Trophoblast cell (in vitro differentiated cells and primary cell): ENCODE measurements around the gene EID1.

Experiments
- DNase-seq, 2 donors: peaks; one replicate each; pipeline ENCODE4 v3.0.0-alpha.2; 2016
- H2AFZ ChIP-seq: 2 replicates; pipeline ENCODE4 v1.6.1; 2013; ENCODE audit warnings: low read length, moderate library complexity, mild to moderate bottlenecking; ENCODE audit not compliant: insufficient read depth, poor library complexity
- H2AK5ac ChIP-seq: 2 replicates; pipeline ENCODE4 v1.6.1; 2013; ENCODE audit warnings: mild to moderate bottlenecking, low read length
- H2BK120ac ChIP-seq: 2 replicates; pipeline ENCODE4 v1.6.1; 2013; ENCODE audit warnings: low read length, mild to moderate bottlenecking, moderate library complexity; ENCODE audit not compliant: insufficient read depth, poor library complexity
- H2BK12ac ChIP-seq: 2 replicates; pipeline ENCODE4 v1.6.1; 2013; ENCODE audit warnings: mild to moderate bottlenecking, low read length, moderate library complexity
- H2BK5ac ChIP-seq: 2 replicates; pipeline ENCODE4 v1.6.1; 2013; ENCODE audit warnings: low read length, low read depth, moderate library complexity, mild to moderate bottlenecking; ENCODE audit not compliant: poor library complexity
- H3K14ac ChIP-seq: 2 replicates; pipeline ENCODE4 v1.6.1; 2013; ENCODE audit warnings: mild to moderate bottlenecking, low read length
- H3K18ac ChIP-seq: 2 replicates; pipeline ENCODE4 v1.6.1; 2013; ENCODE audit warnings: mild to moderate bottlenecking, low read length
- H3K23ac ChIP-seq: 2 replicates; pipeline ENCODE4 v1.6.1; 2013; ENCODE audit warnings: low read length
- H3K27ac ChIP-seq: 2 replicates; pipeline ENCODE4 v1.5.1; 2013; ENCODE audit warnings: low read depth, mild to moderate bottlenecking, inconsistent platforms, low read length, moderate library complexity
- H3K27me3 ChIP-seq: 2 replicates; pipeline ENCODE4 v1.6.1; 2013; ENCODE audit warnings: inconsistent platforms, mild to moderate bottlenecking, low read length, moderate library complexity; ENCODE audit not compliant: insufficient read depth
- H3K36me3 ChIP-seq, 2 experiments: 1 replicate in 1 of 2; 2 replicates in 1 of 2; pipeline ENCODE4 v1.6.1; 2013; ENCODE audit warnings: low read length in 2 of 2, mild to moderate bottlenecking in 2 of 2, moderate library complexity in 1 of 2; ENCODE audit not compliant: insufficient read depth in 2 of 2, control insufficient read depth in 1 of 2
- H3K4ac ChIP-seq: 2 replicates; pipeline ENCODE4 v1.6.1; 2013; ENCODE audit warnings: low read depth, mild to moderate bottlenecking, low read length, moderate library complexity
- H3K4me1 ChIP-seq, 2 experiments: 1 replicate in 1 of 2; 2 replicates in 1 of 2; pipeline ENCODE4 v1.6.1; 2013; ENCODE audit warnings: low read length in 2 of 2, mild to moderate bottlenecking in 2 of 2, moderate library complexity in 1 of 2; ENCODE audit not compliant: insufficient read depth in 2 of 2, control insufficient read depth in 1 of 2
- H3K4me2 ChIP-seq: 2 replicates; pipeline ENCODE4 v1.6.1; 2013; ENCODE audit warnings: inconsistent platforms, mild to moderate bottlenecking, low read length, moderate library complexity
- H3K4me3 ChIP-seq: 2 replicates; pipeline ENCODE4 v1.5.1; 2013; ENCODE audit warnings: mild to moderate bottlenecking, low read depth, low read length, inconsistent platforms
- H3K79me1 ChIP-seq: one replicate; pipeline ENCODE4 v1.6.1; 2013; ENCODE audit warnings: low read length
- H3K79me2 ChIP-seq: 2 replicates; pipeline ENCODE4 v1.6.1; 2013; ENCODE audit warnings: low read length, mild to moderate bottlenecking; ENCODE audit not compliant: control insufficient read depth, insufficient read depth, poor library complexity
- H3K9ac ChIP-seq: 2 replicates; pipeline ENCODE4 v1.6.1; 2013; ENCODE audit warnings: mild to moderate bottlenecking, low read length
- H3K9me3 ChIP-seq: 2 replicates; pipeline ENCODE4 v1.6.1; 2013; ENCODE audit warnings: low read depth, mild to moderate bottlenecking, control low read depth, inconsistent platforms, low read length; ENCODE audit not compliant: insufficient read depth
- H4K12ac ChIP-seq: 2 replicates; pipeline ENCODE4 v1.6.1; 2013; ENCODE audit warnings: low read depth, mild to moderate bottlenecking, low read length, moderate library complexity
- H4K8ac ChIP-seq: 2 replicates; pipeline ENCODE4 v1.6.1; 2013; ENCODE audit warnings: low read depth, mild to moderate bottlenecking, low read length, moderate library complexity
- H4K91ac ChIP-seq: one replicate; pipeline ENCODE4 v1.6.1; 2013; ENCODE audit warnings: low read depth, mild to moderate bottlenecking, low read length, moderate library complexity
- WGBS: extraction: QIAGEN DNeasy Blood & Tissue Kit; methylation state at CpG from one replicate; pipeline ENCODE4 v1.1.7; 2013; ENCODE audit warnings: missing lambda C conversion rate; ENCODE audit not compliant: insufficient read length, insufficient coverage; ENCODE audit errors: extremely low coverage; 5-methylcytosine and 5-hydroxymethylcytosine counted together

EID1 gene

DNA sequence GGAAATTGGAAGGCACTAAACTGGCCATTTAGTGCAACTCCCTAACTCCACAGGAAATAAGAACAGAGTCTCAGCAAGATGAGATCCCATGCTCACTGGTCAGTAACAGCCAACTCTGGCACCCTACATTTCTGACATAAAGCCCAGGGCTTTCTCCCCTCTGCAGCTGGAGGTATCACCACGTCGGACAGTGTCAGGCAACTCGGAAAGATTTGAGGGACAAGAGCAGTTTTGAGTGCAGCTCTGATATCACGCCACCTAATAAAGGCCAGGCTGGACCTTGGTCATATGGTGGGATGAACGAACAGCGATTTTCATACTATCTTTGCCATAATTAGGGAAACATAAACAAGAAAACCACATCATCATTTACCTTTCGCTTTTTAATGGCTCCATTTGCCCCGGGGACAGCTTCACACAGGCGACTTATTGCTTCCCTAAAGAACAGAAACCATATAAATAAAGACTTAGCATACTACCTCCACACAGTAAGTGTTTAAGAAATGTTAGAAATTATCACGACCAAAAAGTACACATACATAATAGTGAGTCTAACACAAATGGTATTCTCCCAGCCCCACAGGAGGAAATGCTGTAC, 12.5 kb downstream of the EID1 start:
- H3K23ac ChIP-seq: no peak overlapping the region
- no peak overlapping the region for H2BK5ac ChIP-seq
- H3K4me1 ChIP-seq: no peaks in the 10 kb centered on the region
- no peaks in the 10 kb centered on the region for H3K79me1 ChIP-seq
- no peak overlapping the region for H2BK120ac ChIP-seq
- H3K14ac ChIP-seq: no peak overlapping the region
- H4K91ac ChIP-seq: no peak overlapping the region
- no peak overlapping the region for H3K4ac ChIP-seq
- H3K36me3 ChIP-seq: no peaks in the 10 kb centered on the region
- no CpG with 5 or more reads among the region's 10 CpGs for WGBS
- no peak overlapping the region for H2BK12ac ChIP-seq
- H2AK5ac ChIP-seq: no peak overlapping the region
- no peak overlapping the region for H4K12ac ChIP-seq
- no peak overlapping the region for H3K18ac ChIP-seq
- no peaks in the 10 kb centered on the region for H3K27me3 ChIP-seq
- H3K4me2 ChIP-seq: no peak overlapping the region
- no peaks in the 10 kb centered on the region for H3K79me2 ChIP-seq
- H2AFZ ChIP-seq: no peak overlapping the region
- DNase-seq: no peak
- no peak overlapping the region for H4K8ac ChIP-seq
- no peak overlapping the region for H3K9ac ChIP-seq
- H3K4me3 ChIP-seq: no peak overlapping the region
- no peaks in the 10 kb centered on the region for H3K9me3 ChIP-seq
- no peak overlapping the region for H3K27ac ChIP-seq

DNA sequence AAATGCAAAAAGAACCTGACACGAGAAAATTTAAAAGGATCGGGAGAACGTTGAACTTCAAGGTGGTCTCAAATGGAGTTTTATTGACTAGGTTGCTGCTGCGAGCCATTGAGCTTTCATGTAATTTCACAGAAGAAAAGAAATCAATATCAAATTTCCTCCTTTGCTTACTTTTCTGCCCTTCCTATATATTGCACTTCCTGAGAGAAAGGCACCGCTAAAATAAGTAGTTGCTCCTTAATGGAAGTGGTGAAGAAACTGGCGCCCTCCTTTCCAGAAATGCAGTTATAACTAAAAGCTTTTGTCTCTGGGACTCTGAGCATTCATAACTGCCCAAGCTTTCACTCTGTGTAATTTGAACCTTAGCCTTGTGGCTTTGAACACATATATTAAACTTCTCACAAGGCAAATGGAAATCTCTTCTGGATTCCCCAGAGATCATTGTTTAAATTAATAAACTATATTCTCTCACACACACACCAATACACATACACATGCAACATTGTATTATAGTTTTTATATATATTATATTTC, 13.4 kb downstream of the EID1 start:
- Histone ChIP-seq H4K91ac (no peak overlapping the region), H4K12ac (no peak overlapping the region), H3K79me2 (no peaks in the 10 kb centered on the region), H2BK5ac (no peak overlapping the region), H3K14ac (no peak overlapping the region), H4K8ac (no peak overlapping the region), H3K23ac (no peak overlapping the region), H3K4me2 (no peak overlapping the region), H3K27ac (no peak overlapping the region), H3K79me1 (no peaks in the 10 kb centered on the region), H3K18ac (no peak overlapping the region), H2BK12ac (no peak overlapping the region), H3K9me3 (no peaks in the 10 kb centered on the region), H3K9ac (no peak overlapping the region), H3K36me3 (no peaks in the 10 kb centered on the region), H2AFZ (no peak overlapping the region), H3K4ac (no peak overlapping the region), H3K4me1 (no peaks in the 10 kb centered on the region), H2AK5ac (no peak overlapping the region), H3K4me3 (no peak overlapping the region), H2BK120ac (no peak overlapping the region), H3K27me3 (no peaks in the 10 kb centered on the region)
- WGBS: no CpG with 5 or more reads among the region's 6 CpGs
- DNase-seq: no peak

DNA sequence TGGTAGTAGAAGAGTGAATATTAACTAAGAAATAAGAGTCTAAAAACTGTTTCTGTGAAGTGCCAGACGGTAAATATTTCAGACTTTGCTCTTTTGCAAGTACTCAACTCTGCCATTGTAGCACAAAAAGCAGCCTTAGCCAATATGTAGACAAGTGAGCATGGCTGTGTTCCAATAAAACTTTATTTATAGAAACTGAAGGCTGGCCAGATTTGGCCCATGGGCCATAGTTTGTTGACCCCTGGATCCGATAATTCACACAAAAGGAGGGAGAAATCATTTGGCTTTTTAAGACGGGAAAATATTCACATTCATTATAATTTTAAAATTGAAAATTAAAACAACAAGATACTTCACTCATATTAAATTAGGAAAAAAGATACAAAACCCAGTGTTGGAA, 15.4 kb downstream of the EID1 start:
- Histone ChIP-seq H3K9ac (no peak overlapping the region), H3K4ac (no peak overlapping the region), H3K36me3 (no peaks in the 10 kb centered on the region), H3K23ac (no peak overlapping the region), H3K27me3 (no peaks in the 10 kb centered on the region), H3K9me3 (no peaks in the 10 kb centered on the region), H3K14ac (no peak overlapping the region), H3K4me3 (no peak overlapping the region), H3K4me2 (no peak overlapping the region), H3K79me2 (no peaks in the 10 kb centered on the region), H4K91ac (no peak overlapping the region), H2BK5ac (no peak overlapping the region), H2AK5ac (no peak overlapping the region), H4K12ac (no peak overlapping the region), H4K8ac (no peak overlapping the region), H3K27ac (no peak overlapping the region), H3K18ac (no peak overlapping the region), H2BK12ac (no peak overlapping the region), H3K79me1 (no peaks in the 10 kb centered on the region), H3K4me1 (peaks cover 0 to 2% of the 10 kb centered on the region in 2 experiments), H2BK120ac (no peak overlapping the region), H2AFZ (no peak overlapping the region)
- DNase-seq: no peak
- no CpG with 5 or more reads among the region's 3 CpGs for WGBS

DNA sequence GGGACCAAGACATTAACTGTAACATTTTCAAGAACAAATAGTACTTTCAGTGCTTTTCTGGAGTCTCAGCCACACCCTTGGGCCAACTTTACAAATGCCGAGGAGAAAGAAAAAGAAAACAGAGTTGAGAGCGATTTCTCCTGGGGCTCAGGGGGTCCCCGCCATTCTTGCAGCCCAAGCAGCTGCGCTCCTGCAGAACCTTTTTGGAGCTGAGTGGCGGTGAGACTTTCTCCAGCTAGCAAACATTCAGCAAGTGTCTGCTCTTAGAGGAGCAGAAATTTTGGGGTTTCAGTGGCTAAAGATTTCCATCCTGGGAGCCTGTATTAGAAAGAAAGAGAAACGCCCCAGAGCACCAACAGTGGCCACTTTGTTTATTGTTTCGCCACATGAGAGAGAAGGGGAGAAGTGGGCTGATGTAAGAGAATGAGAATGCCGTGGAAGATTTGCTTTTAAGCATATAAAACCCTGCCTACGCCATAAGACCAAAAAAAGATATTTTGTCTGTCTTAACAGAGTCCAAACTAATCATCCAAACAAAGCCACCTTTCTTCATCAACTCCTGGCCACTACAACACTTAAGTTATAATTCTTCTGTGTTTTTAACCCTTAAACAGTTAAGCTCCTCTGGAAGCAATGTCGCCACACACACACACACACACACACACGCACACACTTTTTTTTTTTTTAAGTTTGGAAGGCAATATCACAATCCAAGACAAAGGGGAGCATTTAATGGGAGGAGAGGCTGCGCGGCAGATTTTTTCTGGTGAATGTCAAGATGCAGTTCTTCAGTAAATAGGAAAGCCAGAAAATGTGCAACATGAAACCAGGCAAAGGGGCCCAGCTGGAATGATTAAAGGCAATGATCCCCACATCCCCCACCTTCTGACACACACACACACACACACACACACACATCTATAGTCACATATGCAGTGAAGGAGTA, 19.2 kb downstream of the EID1 start:
- no peak overlapping the region for H2AK5ac ChIP-seq
- H2AFZ ChIP-seq: no peak overlapping the region
- no peaks in the 10 kb centered on the region for H3K79me2 ChIP-seq
- H3K9me3 ChIP-seq: no peaks in the 10 kb centered on the region
- no peak overlapping the region for H3K4me2 ChIP-seq
- H3K4me1 ChIP-seq: peaks cover 0 to 5% of the 10 kb centered on the region in 2 experiments
- peak overlapping the region; percentile 43 for H4K8ac ChIP-seq
- H3K9ac ChIP-seq: no peak overlapping the region
- no peak overlapping the region for H4K12ac ChIP-seq
- no peak for DNase-seq
- no peak overlapping the region for H3K18ac ChIP-seq
- H2BK5ac ChIP-seq: no peak overlapping the region
- no peak overlapping the region for H2BK120ac ChIP-seq
- no peak overlapping the region for H2BK12ac ChIP-seq
- H4K91ac ChIP-seq: no peak overlapping the region
- H3K36me3 ChIP-seq: no peaks in the 10 kb centered on the region
- H3K4me3 ChIP-seq: no peak overlapping the region
- H3K79me1 ChIP-seq: no peaks in the 10 kb centered on the region
- no peak overlapping the region for H3K23ac ChIP-seq
- no peak overlapping the region for H3K4ac ChIP-seq
- no peak overlapping the region for H3K27ac ChIP-seq
- no peaks in the 10 kb centered on the region for H3K27me3 ChIP-seq
- no CpG with 5 or more reads among the region's 13 CpGs for WGBS
- no peak overlapping the region for H3K14ac ChIP-seq
